ENCODE measurements around the gene DNAJC24. TPM values are rescaled to one million over a fixed set of nuclear protein-coding genes. Genes with fewer than 3 reads are reported as not detected.

Gene DNAJC24
- total and polyA plus RNA-seq, 4 donors: 3.8 to 16.8 (median 6.2) TPM

GRCh38 chr11:31414338-31414737 is 44.7 kb downstream of the DNAJC24 start:
- no peak for TF ChIP-seq FOXA1 (IDR thresholded peaks at IDR 0.05)
- no peak for TF ChIP-seq FOXA2 (IDR thresholded peaks at IDR 0.05)
- TF ChIP-seq RAD21 (IDR thresholded peaks at IDR 0.05): no peak
- TF ChIP-seq JUND (IDR thresholded peaks at IDR 0.05): no peak
- TF ChIP-seq ZBTB33 (IDR thresholded peaks at IDR 0.05): no peak
- TF ChIP-seq SP1 (IDR thresholded peaks at IDR 0.05): no peak
- no peak for TF ChIP-seq RXRA (IDR thresholded peaks at IDR 0.05)
- TF ChIP-seq CTCF (IDR thresholded peaks at IDR 0.05; ENCODE audit: low read depth, low read length, missing input control): no peak
- no peak for TF ChIP-seq GABPA (IDR thresholded peaks at IDR 0.05 in 1 of 2, conservative IDR thresholded peaks at IDR 0.05 in 1 of 2)
- TF ChIP-seq MAX (IDR thresholded peaks at IDR 0.05): no peak
- TF ChIP-seq HNF4G (IDR thresholded peaks at IDR 0.05): no peak
- TF ChIP-seq REST (IDR thresholded peaks at IDR 0.05): no peak
- no peak for TF ChIP-seq NR2F2 (IDR thresholded peaks at IDR 0.05)
- no peak for TF ChIP-seq HNF4A (conservative IDR thresholded peaks at IDR 0.05)
- no peak for TF ChIP-seq ATF3 (IDR thresholded peaks at IDR 0.05)

GRCh38 chr11:31415435-31415834 is 45.8 kb downstream of the DNAJC24 start:
- peaks cover 0 to 1% (median 0%) of the 10 kb centered on the region in 4 donors for H3K36me3 ChIP-seq (ENCODE audit: control insufficient read depth in 4 of 4, insufficient read depth in 3 of 4, low read depth in 1 of 4, low read length in 3 of 4)
- no peak overlapping the region for H3K4me3 ChIP-seq (ENCODE audit: low read depth in 1 of 3, low read length in 3 of 3)
- TF ChIP-seq NR2F2 (IDR thresholded peaks at IDR 0.05): no peak
- TF ChIP-seq MAX (IDR thresholded peaks at IDR 0.05): no peak
- TF ChIP-seq HNF4A (conservative IDR thresholded peaks at IDR 0.05): no peak
- TF ChIP-seq YY1 (IDR thresholded peaks at IDR 0.05): no peak
- TF ChIP-seq RAD21 (IDR thresholded peaks at IDR 0.05): no peak
- TF ChIP-seq ZBTB33 (IDR thresholded peaks at IDR 0.05): no peak
- no peak overlapping the region for H3K27ac ChIP-seq (ENCODE audit: low read depth in 1 of 2, low read length in 2 of 2)
- WGBS: 83% methylated on average over 4 of the region's 4 CpGs
- DNase-seq (ENCODE audit: low spot score): no peak
- no peaks in the 10 kb centered on the region for H3K4me1 ChIP-seq (ENCODE audit: control insufficient read depth in 4 of 4, insufficient read depth in 4 of 4, low read length in 3 of 4)
- H3K9me3 ChIP-seq (ENCODE audit: control insufficient read depth in 4 of 4, low read length in 3 of 4): no peaks in the 10 kb centered on the region
- no peaks in the 10 kb centered on the region for H3K27me3 ChIP-seq (ENCODE audit: control insufficient read depth in 4 of 4, insufficient read depth in 4 of 4, low read length in 3 of 4)
- H3K9ac ChIP-seq (ENCODE audit: low read depth in 1 of 2, low read length in 2 of 2): no peak overlapping the region

More at GRCh38 chr11:31414338-31414737, 44.7 kb downstream of the DNAJC24 start:
- no peak for DNase-seq (ENCODE audit: low spot score)
- Histone ChIP-seq H3K9ac (ENCODE audit: low read depth in 1 of 2, low read length in 2 of 2) (no peak overlapping the region), H3K9me3 (ENCODE audit: control insufficient read depth in 4 of 4, low read length in 3 of 4) (no peaks in the 10 kb centered on the region), H3K27ac (ENCODE audit: low read depth in 1 of 2, low read length in 2 of 2) (no peak overlapping the region), H3K36me3 (ENCODE audit: control insufficient read depth in 4 of 4, insufficient read depth in 3 of 4, low read depth in 1 of 4, low read length in 3 of 4) (peaks cover 0 to 1% (median 0%) of the 10 kb centered on the region in 4 donors), H3K4me3 (ENCODE audit: low read depth in 1 of 3, low read length in 3 of 3) (no peak overlapping the region), H3K4me1 (ENCODE audit: control insufficient read depth in 4 of 4, insufficient read depth in 4 of 4, low read length in 3 of 4) (no peaks in the 10 kb centered on the region), H3K27me3 (ENCODE audit: control insufficient read depth in 4 of 4, insufficient read depth in 4 of 4, low read length in 3 of 4) (no peaks in the 10 kb centered on the region)
- 94% methylated on average over 3 of the region's 3 CpGs for WGBS
